Fibroblast of lung (primary cell): Measurements from ENCODE around the gene FHL5.

Source experiments
- CTCF ChIP-seq, 2 donors: IDR thresholded peaks in 1 of 2; conservative IDR thresholded peaks in 1 of 2; 1 replicate in 1 of 2; 2 replicates in 1 of 2; pipeline ENCODE4 v1.5.1; 2011 to 2012; ENCODE audit warnings: low read length in 2 of 2, control low read depth in 1 of 2, inconsistent platforms in 1 of 2, low read depth in 1 of 2, mild to moderate bottlenecking in 1 of 2
- EZH2 ChIP-seq: IDR thresholded peaks from 2 replicates; pipeline ENCODE4 v1.5.1; 2012; ENCODE audit warnings: low read length, control low read depth, mild to moderate bottlenecking; ENCODE audit errors: missing control alignments

GRCh38 chr6:96610019-96610418 lies 47.1 kb downstream of the FHL5 start:
- TF ChIP-seq CTCF (conservative IDR thresholded peaks at IDR 0.05 in 1 of 2, IDR thresholded peaks at IDR 0.05 in 1 of 2; ENCODE audit: low read depth in 1 of 2, low read length in 2 of 2) = no peak
- TF ChIP-seq EZH2 = no peak
